LNCAP (cell line): ENCODE results near the gene CREB3L2.

Experiments used
- TF ChIP-seq, protein P1 (sequence below): fragments of 450-650 bp; IDR thresholded peaks from 2 replicates; pipeline ENCODE4 v1.5.1; 2017; ENCODE audit warnings: mild to moderate bottlenecking

Gene CREB3L2

DNA sequence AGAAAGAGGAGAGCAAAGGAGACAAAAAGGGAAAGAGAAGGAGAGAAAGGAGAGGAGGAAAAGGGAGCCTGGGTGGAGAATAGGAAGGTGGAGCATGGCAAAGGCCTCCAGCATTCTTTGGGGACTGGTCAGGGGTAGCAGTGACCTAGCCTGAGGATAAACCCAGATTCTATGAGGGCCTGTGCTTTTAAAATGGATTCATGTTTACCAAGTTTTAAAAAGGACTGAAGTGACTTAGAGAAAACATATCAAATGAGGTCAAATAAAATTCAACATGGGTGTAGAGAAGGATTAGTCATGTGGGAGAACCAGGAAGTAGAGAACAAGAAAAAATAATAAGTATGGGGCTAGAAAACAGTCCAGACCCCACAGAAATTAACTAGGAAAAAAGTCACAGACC is 20.7 kb downstream of the CREB3L2 start:
- TF ChIP-seq, protein P1, sequence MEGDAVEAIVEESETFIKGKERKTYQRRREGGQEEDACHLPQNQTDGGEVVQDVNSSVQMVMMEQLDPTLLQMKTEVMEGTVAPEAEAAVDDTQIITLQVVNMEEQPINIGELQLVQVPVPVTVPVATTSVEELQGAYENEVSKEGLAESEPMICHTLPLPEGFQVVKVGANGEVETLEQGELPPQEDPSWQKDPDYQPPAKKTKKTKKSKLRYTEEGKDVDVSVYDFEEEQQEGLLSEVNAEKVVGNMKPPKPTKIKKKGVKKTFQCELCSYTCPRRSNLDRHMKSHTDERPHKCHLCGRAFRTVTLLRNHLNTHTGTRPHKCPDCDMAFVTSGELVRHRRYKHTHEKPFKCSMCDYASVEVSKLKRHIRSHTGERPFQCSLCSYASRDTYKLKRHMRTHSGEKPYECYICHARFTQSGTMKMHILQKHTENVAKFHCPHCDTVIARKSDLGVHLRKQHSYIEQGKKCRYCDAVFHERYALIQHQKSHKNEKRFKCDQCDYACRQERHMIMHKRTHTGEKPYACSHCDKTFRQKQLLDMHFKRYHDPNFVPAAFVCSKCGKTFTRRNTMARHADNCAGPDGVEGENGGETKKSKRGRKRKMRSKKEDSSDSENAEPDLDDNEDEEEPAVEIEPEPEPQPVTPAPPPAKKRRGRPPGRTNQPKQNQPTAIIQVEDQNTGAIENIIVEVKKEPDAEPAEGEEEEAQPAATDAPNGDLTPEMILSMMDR, result no peak

DNA sequence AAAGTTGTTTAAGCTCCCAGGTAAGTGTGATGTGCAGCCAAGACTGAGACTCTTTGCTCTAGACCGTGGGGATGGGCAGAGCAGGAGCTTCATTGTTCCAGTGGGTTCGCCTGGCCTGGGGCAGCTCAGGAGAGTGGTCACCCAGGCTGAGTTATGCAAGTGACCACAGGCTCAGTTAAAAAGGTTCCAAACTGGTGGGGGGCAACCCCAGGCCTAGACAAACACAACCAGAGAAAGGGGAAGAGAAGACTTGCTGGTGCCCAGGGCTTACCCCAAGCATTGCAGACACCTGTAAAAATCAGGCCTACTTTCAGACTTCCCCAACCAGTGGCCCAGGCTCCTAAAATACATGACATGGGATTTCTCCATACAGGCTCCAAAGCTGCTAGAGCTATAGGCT is 21.6 kb downstream of the CREB3L2 start:
- TF ChIP-seq, protein P1, result no peak

DNA sequence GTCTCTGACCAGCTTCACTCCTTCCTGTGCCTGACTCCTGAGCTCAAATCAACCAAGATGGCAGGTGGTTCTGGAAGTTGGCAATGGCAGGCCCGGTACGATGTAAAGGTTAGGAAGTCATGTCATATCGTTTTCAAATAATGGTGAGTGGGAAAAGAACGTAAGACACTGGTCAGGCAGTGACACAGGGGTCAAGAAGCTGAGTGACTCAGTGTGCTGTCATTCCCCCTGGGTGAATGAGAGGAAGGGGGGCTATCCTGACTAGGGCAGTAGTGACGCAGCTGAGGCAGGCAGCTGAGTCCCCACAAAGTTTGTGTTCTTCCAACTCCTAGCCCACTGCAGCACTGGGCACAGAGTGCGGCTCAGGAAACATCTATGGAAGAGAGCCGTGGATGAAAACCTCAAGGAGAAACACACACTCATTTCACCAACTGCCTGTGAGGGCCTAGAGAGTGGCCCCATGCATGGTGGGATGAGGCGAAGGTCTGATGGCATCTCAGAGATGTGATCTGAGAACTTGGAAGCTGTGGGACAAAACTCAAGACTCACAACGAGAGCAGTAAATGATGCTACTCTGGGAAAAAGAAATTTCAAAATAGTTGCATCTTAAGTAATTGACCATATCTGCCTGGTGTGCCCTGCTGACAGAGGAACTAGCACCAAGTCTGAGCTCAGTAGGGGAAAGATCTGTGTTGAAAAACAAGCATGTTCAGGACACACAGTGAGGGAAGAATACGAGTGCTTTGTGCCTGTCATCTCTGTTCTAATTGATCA is 23.2 kb downstream of the CREB3L2 start:
- TF ChIP-seq, protein P1, result no peak

DNA sequence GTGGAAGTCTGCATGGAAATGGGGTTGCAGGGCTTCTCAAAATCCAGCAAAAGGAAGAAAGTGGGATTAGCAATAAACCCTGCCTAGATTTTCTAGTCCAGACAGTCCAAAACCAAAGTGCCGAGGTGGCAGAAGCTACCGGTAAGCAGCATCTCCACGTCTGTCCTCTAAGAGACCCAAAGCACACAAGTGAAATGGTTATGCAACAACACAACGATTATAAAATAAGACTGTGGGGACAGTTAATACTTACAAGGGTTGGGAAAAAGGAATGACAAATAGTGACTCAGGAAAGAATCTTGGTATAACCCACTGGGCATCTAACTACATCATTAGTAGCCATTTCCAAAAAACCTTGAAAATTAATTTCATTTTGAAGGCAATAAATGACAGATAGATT is 24.7 kb downstream of the CREB3L2 start:
- TF ChIP-seq, protein P1, result no peak

DNA sequence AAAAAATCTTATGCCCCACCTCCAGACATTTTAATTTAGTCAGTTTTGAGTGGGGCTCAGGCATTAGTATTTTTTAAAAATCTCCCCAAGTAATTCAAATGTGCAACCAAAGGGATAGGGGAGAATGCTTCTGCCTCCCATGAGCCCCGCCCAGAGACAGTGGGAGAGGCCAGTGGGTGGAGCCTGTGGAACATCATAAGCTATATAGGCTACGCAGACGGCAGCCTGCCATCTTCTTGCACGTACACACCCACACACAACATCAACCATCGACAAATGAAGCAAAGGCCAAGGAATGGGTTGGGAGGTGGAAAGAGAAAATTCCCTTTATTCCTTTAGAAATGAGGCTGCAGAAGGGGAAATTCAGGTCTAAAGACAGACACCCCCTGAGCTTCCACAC is 25.2 kb downstream of the CREB3L2 start:
- TF ChIP-seq, protein P1, result no peak

DNA sequence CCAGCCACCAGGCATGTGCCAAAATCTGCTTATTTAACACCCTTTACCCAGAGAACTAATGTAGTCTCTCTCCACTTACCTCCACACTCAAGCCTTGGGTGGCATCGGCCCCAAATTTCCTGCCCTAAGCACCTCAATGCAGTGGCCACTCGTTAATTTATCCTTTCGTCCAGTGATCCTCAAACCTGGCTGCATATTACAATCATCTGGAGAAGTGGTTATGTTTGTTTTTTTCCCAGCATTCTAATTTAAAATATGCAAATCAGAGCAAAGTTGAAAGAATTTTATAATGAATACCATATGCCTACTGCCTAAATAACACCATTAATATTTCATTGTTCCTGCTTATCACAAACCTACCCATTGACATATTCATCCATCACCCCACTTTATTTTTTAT is 25.7 kb downstream of the CREB3L2 start:
- TF ChIP-seq, protein P1, result no peak

DNA sequence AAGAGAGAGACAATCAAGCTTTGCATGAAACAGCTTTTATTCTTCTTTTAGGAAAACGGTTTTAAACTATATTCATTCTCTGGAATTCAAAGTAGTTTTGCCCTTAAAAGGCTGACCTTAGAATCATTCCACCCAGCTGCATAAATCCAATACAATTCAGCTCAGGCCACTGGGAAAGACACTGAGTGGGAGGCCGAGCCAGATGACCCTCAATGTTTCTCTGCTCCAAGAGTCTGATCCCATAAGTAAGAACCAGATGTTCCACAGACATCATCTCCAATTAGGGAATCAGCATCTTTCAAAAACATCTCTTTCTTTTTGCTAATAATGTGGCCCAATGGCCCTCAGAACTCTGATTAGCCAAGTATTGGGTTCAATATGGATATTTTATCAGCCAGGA is 26.1 kb downstream of the CREB3L2 start:
- TF ChIP-seq, protein P1, result no peak

DNA sequence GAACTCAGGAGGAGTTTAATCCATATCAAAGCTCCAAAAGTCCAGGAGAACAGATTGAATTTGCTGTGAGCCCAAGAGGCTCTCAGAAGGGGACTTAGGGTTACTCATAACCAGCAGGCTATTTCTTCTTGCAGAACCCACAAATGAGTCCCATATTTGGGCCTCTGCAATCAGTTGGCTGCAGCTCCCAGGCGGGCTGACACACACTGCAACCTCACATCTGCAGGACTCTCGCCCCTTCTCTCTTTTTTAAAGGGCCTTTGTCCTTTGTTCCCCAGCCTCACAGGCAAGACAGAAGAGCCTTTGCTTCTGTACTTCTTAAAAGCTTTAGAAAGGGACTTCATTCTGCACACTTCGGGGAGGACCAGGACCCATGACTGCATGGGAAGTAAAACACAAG is 26.7 kb downstream of the CREB3L2 start:
- TF ChIP-seq, protein P1, result no peak
